ENCODE data around the gene CFAP46. TPM values are rescaled to one million over a fixed set of nuclear protein-coding genes. Genes with fewer than 3 reads are reported as not detected.

The CFAP46 gene
- total RNA-seq, 2 experiments from 2014 or later, result not detected

- DNase-seq (no peak), ATAC-seq (ENCODE audit: poor library complexity) (no peak)
- Histone ChIP-seq H3K4me3 (ENCODE audit: low read length) (no peak overlapping the region), H3K27ac (ENCODE audit: low read depth in 1 of 2, low read length in 2 of 2) (no peak overlapping the region), H3K9me3 (ENCODE audit: control insufficient read depth in 1 of 2, insufficient read depth in 1 of 2, low read length in 2 of 2) (peaks cover 0 to 25% of the 10 kb centered on the region in 2 experiments), H3K4me1 (ENCODE audit: insufficient read depth, low read length) (peaks cover 7% of the 10 kb centered on the region), H3K36me3 (ENCODE audit: insufficient read depth, low read length) (no peaks in the 10 kb centered on the region), H3K27me3 (ENCODE audit: control insufficient read depth in 1 of 2, insufficient read depth in 2 of 2, low read length in 2 of 2) (peaks cover 4 to 14% of the 10 kb centered on the region in 2 experiments)
- no peaks in the 10 kb centered on the region for H3K4me1 Mint-ChIP-seq (ENCODE audit: low read depth)
- intact Hi-C loops (cut with DNase I, micrococcal nuclease), result no loop called here
- TF ChIP-seq, protein P1, sequence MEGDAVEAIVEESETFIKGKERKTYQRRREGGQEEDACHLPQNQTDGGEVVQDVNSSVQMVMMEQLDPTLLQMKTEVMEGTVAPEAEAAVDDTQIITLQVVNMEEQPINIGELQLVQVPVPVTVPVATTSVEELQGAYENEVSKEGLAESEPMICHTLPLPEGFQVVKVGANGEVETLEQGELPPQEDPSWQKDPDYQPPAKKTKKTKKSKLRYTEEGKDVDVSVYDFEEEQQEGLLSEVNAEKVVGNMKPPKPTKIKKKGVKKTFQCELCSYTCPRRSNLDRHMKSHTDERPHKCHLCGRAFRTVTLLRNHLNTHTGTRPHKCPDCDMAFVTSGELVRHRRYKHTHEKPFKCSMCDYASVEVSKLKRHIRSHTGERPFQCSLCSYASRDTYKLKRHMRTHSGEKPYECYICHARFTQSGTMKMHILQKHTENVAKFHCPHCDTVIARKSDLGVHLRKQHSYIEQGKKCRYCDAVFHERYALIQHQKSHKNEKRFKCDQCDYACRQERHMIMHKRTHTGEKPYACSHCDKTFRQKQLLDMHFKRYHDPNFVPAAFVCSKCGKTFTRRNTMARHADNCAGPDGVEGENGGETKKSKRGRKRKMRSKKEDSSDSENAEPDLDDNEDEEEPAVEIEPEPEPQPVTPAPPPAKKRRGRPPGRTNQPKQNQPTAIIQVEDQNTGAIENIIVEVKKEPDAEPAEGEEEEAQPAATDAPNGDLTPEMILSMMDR (IDR thresholded peaks at IDR 0.05), result no peak
- no peak overlapping the region for H3K27ac Mint-ChIP-seq
- H3K9me3 Mint-ChIP-seq, result no peaks in the 10 kb centered on the region
- H3K4me3 Mint-ChIP-seq, result no peak overlapping the region
- ChIA-PET POLR2A (no interaction called here), CTCF (no interaction called here)
- peaks cover 5% of the 10 kb centered on the region for H3K27me3 Mint-ChIP-seq
- no peaks in the 10 kb centered on the region for H3K36me3 Mint-ChIP-seq (ENCODE audit: low read depth)
These were observed 110.0 kb downstream of the CFAP46 start for GRCh38 chr10:132832186-132832969.

- TF ChIP-seq, protein P1 (IDR thresholded peaks at IDR 0.05), result no peak
- Mint-ChIP-seq H3K36me3 (ENCODE audit: low read depth) (no peaks in the 10 kb centered on the region), H3K27me3 (no peaks in the 10 kb centered on the region), H3K9me3 (no peaks in the 10 kb centered on the region), H3K4me1 (ENCODE audit: low read depth) (no peaks in the 10 kb centered on the region), H3K4me3 (no peak overlapping the region), H3K27ac (no peak overlapping the region)
- POLR2A ChIA-PET, result no interaction called here
- Histone ChIP-seq H3K4me3 (ENCODE audit: low read length) (no peak overlapping the region), H3K27ac (ENCODE audit: low read depth in 1 of 2, low read length in 2 of 2) (no peak overlapping the region), H3K4me1 (ENCODE audit: insufficient read depth, low read length) (no peaks in the 10 kb centered on the region), H3K9me3 (ENCODE audit: control insufficient read depth in 1 of 2, insufficient read depth in 1 of 2, low read length in 2 of 2) (peaks cover 0 to 29% of the 10 kb centered on the region in 2 experiments), H3K36me3 (ENCODE audit: insufficient read depth, low read length) (no peaks in the 10 kb centered on the region), H3K27me3 (ENCODE audit: control insufficient read depth in 1 of 2, insufficient read depth in 2 of 2, low read length in 2 of 2) (no peaks in the 10 kb centered on the region)
- intact Hi-C loops (cut with DNase I, micrococcal nuclease), result no loop called here
- DNase-seq, result no peak
- CTCF ChIA-PET, result no interaction called here
- no peak for ATAC-seq (ENCODE audit: poor library complexity)
These were observed 113.0 kb downstream of the CFAP46 start for GRCh38 chr10:132829403-132829802.

DNA sequence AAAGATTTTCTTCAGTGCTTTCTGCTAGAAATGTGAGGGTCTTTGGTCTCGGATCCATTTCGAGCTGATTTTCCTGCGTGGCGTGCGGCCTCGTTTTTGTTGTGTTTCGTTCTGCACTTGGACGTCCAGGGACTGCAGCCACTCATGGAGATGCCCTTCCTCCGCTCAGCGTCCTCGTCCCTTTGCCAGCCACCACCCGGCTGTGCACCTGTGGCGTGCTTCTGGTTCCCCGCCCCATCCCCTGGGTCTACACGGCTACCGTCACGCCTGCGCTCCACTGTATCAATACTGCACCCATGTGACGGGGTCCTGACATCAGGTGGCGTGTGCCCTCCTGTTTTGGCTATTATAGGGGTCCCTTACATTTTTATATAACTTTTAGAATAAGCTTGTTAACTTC is 113.7 kb downstream of the CFAP46 start:
- H3K4me3 Mint-ChIP-seq, result no peak overlapping the region
- TF ChIP-seq, protein P1 (IDR thresholded peaks at IDR 0.05), result no peak
- no peaks in the 10 kb centered on the region for H3K36me3 Mint-ChIP-seq (ENCODE audit: low read depth)
- H3K27me3 Mint-ChIP-seq, result no peaks in the 10 kb centered on the region
- Histone ChIP-seq H3K27ac (ENCODE audit: low read depth in 1 of 2, low read length in 2 of 2) (no peak overlapping the region), H3K4me1 (ENCODE audit: insufficient read depth, low read length) (no peaks in the 10 kb centered on the region), H3K27me3 (ENCODE audit: control insufficient read depth in 1 of 2, insufficient read depth in 2 of 2, low read length in 2 of 2) (no peaks in the 10 kb centered on the region), H3K36me3 (ENCODE audit: insufficient read depth, low read length) (no peaks in the 10 kb centered on the region), H3K9me3 (ENCODE audit: control insufficient read depth in 1 of 2, insufficient read depth in 1 of 2, low read length in 2 of 2) (peaks cover 0 to 23% of the 10 kb centered on the region in 2 experiments), H3K4me3 (ENCODE audit: low read length) (no peak overlapping the region)
- no peaks in the 10 kb centered on the region for H3K9me3 Mint-ChIP-seq
- no peak overlapping the region for H3K27ac Mint-ChIP-seq
- intact Hi-C loops (cut with DNase I, micrococcal nuclease), result no loop called here
- H3K4me1 Mint-ChIP-seq (ENCODE audit: low read depth), result no peaks in the 10 kb centered on the region
- DNase-seq (peak in 1 of 14 experiments; percentile 10), ATAC-seq (ENCODE audit: poor library complexity) (no peak)
- ChIA-PET CTCF (no interaction called here), POLR2A (no interaction called here)
